ENCODE results near the gene CDX1. TPM values are rescaled to one million over a fixed set of nuclear protein-coding genes. Genes with fewer than 3 reads are reported as not detected.
"Not testable (repeated sequence)": the region's sequence is repeated elsewhere in the genome, so short reads cannot be mapped to it uniquely, and the experiment has no call there.

Gene CDX1
- total and polyA plus RNA-seq, 2 donors = 0.21 TPM; not detected in 1

GRCh38 chr5:150227036-150227435, 60.5 kb downstream of the CDX1 start:
- Histone ChIP-seq H3K27ac (ENCODE audit: low read depth) (no peak overlapping the region), H3K36me3 (ENCODE audit: insufficient read depth) (no peaks in the 10 kb centered on the region), H3K4me3 (ENCODE audit: low read depth, low read length) (no peak overlapping the region), H3K4me1 (ENCODE audit: insufficient read depth) (no peaks in the 10 kb centered on the region)
- no peak for DNase-seq (ENCODE audit: extremely low spot score)
- 97% methylated on average over 5 of the region's 5 CpGs for WGBS

- H3K4me1 ChIP-seq (ENCODE audit: insufficient read depth) = no peaks in the 10 kb centered on the region
- no peaks in the 10 kb centered on the region for H3K36me3 ChIP-seq (ENCODE audit: insufficient read depth)
- WGBS = 83% methylated on average over 11 of the region's 11 CpGs
- no peak overlapping the region for H3K4me3 ChIP-seq (ENCODE audit: low read depth, low read length)
- DNase-seq (ENCODE audit: extremely low spot score) = no peak
- H3K27ac ChIP-seq (ENCODE audit: low read depth) = no peak overlapping the region
These were observed 61.2 kb downstream of the CDX1 start for GRCh38 chr5:150227606-150228273.

- H3K27ac ChIP-seq (ENCODE audit: low read depth) = no peak overlapping the region
- no peaks in the 10 kb centered on the region for H3K4me1 ChIP-seq (ENCODE audit: insufficient read depth)
- WGBS = 92% methylated on average over 3 of the region's 3 CpGs
- H3K4me3 ChIP-seq (ENCODE audit: low read depth, low read length) = no peak overlapping the region
- no peaks in the 10 kb centered on the region for H3K36me3 ChIP-seq (ENCODE audit: insufficient read depth)
- no peak for DNase-seq (ENCODE audit: extremely low spot score)
These were observed 63.0 kb downstream of the CDX1 start for GRCh38 chr5:150229571-150229970.

GRCh38 chr5:150230842-150231241, 64.3 kb downstream of the CDX1 start:
- DNase-seq (ENCODE audit: extremely low spot score) = no peak
- H3K27ac ChIP-seq (ENCODE audit: low read depth) = no peak overlapping the region
- H3K36me3 ChIP-seq (ENCODE audit: insufficient read depth) = no peaks in the 10 kb centered on the region
- H3K4me1 ChIP-seq (ENCODE audit: insufficient read depth) = no peaks in the 10 kb centered on the region
- no peak overlapping the region for H3K4me3 ChIP-seq (ENCODE audit: low read depth, low read length)
- WGBS = 88% methylated on average over 7 of the region's 7 CpGs

- H3K4me1 ChIP-seq (ENCODE audit: insufficient read depth); DNase-seq (ENCODE audit: extremely low spot score); H3K36me3 ChIP-seq (ENCODE audit: insufficient read depth); H3K4me3 ChIP-seq (ENCODE audit: low read depth, low read length); H3K27ac ChIP-seq (ENCODE audit: low read depth): not testable (repeated sequence)
- 91% methylated on average over 5 of the region's 5 CpGs for WGBS
These were observed 67.1 kb downstream of the CDX1 start for GRCh38 chr5:150233706-150234105.

Other genes with a start within 250 kb of the CDX1 start
- gene PDE6A, start 222.0 kb upstream of the CDX1 start, total RNA-seq = 0.05 TPM
- 0.01 TPM for gene PDE6A, start 222.0 kb upstream of the CDX1 start, polyA plus RNA-seq
- 34.9 TPM for gene SLC26A2, start 206.0 kb upstream of the CDX1 start, total RNA-seq
- 5.0 TPM for gene SLC26A2, start 206.0 kb upstream of the CDX1 start, polyA plus RNA-seq
- 4.8 TPM for gene TIGD6, start 166.1 kb upstream of the CDX1 start, total RNA-seq
- 4.1 TPM for gene TIGD6, start 166.1 kb upstream of the CDX1 start, polyA plus RNA-seq
- gene HMGXB3, start 166.0 kb upstream of the CDX1 start, total RNA-seq = 24.3 TPM
- 16.3 TPM for gene HMGXB3, start 166.0 kb upstream of the CDX1 start, polyA plus RNA-seq
- gene CSF1R, start 80.2 kb upstream of the CDX1 start, total RNA-seq = 24.5 TPM
- gene CSF1R, start 80.2 kb upstream of the CDX1 start, polyA plus RNA-seq = 15.8 TPM
- 112 TPM for gene PDGFRB, start 10.9 kb upstream of the CDX1 start, total RNA-seq
- 79.4 TPM for gene PDGFRB, start 10.9 kb upstream of the CDX1 start, polyA plus RNA-seq
- not detected for gene SLC6A7, start 23.3 kb downstream of the CDX1 start, total RNA-seq
- gene SLC6A7, start 23.3 kb downstream of the CDX1 start, polyA plus RNA-seq = 0.01 TPM
- 1.8 TPM for gene CAMK2A, start 123.0 kb downstream of the CDX1 start, total RNA-seq
- 2.6 TPM for gene CAMK2A, start 123.0 kb downstream of the CDX1 start, polyA plus RNA-seq
- gene ARSI, start 136.1 kb downstream of the CDX1 start, total RNA-seq = 16.8 TPM
- gene ARSI, start 136.1 kb downstream of the CDX1 start, polyA plus RNA-seq = 4.8 TPM
- 11.9 TPM for gene TCOF1, start 190.9 kb downstream of the CDX1 start, total RNA-seq
- gene TCOF1, start 190.9 kb downstream of the CDX1 start, polyA plus RNA-seq = 22.8 TPM
- gene CD74, start 246.1 kb downstream of the CDX1 start, total RNA-seq = 161 TPM
- gene CD74, start 246.1 kb downstream of the CDX1 start, polyA plus RNA-seq = 554 TPM

Measured in urinary bladder (tissue), 4 donors.